Measurements from ENCODE around the gene PCNX4.

The PCNX4 gene

DNA sequence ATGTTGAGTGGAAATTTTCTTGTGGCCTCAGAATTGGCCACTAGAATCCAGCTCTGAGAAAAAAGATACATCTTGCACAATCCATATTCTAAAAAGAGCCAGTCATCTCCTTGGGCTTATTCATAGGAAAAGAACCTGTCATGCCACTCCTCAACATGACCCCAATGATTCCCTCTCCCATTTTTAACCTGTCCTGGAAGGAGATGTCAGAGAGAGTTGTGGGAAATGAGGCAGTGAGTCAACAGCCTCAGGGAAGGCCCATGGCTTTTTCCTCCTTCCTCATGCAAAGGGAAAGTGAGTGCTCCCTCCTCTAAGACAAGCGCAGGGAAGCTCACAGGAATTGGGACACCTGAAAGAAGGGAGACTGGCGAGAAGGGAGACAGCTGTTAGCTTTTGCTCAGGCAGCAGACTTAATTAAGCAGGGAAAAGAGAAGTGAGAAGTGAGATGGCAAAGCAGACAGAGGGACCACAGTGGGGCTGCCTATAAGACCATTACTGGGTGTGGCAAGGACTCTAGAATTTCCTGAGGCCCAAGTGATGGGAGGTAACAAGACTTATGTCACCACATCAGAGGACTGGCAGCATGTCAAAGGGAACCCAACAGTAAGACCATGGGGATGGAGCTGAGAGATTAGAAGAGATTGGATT is 83.7 kb downstream of the PCNX4 start:
- no peak for DNase-seq

DNA sequence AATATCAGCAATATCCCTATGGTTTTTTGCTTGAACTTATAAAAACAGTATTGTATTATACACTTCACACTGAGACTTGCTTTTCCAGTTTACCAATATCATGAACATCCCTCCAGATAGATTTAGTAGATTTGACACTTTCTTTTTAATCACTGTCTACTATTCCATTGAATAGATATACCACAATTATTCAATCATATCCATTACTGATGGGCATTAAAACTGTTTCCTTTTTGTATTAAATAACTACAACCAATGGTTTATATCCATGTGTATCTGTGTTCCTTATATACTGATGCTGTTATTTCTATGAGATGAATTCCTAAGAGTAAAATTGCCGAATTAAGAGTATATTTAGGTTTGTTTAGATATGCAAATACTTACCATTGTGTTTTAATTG is 86.4 kb downstream of the PCNX4 start:
- DNase-seq = no peak

DNA sequence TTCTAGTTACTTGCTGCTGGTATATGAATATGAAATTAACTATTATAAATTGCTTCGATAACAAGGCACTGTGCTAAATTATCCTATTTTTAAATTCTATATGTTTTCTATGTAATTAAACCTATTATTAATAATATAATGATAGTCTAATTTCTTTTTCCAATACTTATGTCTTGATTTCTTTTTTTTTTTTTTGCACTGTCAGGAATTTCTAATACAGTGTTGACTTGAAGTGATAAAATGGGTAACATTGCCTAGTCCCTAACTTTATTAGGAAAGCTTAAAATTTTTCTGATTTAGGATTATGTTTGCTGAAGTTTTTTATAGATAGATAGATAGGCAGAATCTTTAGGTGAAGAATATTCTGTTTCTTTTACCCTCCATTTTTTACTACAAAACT is 87.1 kb downstream of the PCNX4 start:
- DNase-seq = no peak

DNA sequence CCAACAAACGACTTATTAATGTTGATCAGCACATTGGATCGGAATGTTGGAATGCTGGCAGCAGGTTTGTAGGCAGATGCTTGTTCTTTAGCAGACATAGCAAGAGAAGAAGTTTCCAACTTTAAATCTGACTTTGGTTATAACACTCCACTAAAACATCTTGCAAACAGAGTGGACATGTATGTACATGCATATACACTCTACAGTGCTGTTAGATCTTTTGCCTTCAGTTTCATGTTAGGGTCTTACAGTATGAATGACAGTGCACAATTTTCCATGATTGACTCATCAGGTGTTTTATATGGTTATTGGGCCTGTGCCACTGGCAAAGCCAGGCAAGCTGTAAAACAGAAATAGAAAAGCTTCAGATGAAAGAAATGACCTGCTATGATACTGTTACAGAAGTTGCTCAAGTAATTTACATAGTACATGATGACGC is 87.7 kb downstream of the PCNX4 start:
- DNase-seq = no peak

DNA sequence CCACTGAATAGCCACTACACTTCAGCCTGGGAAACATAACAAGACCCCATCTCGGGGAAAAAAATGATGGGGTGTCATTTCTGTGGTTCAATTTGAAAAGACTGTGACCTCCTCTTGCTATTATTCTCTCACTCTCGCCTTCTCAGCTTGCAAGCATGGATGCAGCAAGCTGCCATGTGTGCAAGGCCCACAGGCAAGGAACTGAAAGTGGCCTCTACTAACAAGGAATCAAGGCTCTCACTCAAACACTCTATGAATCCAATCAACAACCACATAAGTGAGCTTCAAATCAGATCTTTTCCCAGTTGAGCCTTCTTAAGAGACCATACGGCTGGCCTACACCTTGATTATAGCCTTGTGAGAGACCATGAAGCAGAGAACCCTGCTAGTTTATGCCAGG is 91.4 kb downstream of the PCNX4 start:
- DNase-seq = no peak

DNA sequence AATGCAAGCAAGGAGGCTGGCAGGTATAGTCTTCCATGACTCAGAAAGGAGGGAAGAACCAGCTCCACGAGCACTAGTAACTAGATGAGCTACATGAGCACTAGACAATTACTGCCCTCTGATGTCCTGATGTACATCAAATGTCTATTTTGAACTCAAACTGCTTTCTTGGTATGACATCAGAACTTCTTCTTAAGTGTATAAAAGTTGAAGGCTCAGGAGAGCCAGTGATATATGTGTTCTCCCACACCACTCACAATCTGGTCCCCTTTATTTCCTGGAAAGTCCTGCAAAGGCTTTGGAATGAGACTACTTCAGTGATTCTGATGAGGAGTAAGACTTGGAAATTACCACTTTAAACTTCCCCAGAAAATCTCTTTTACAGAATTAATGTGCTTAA is 92.0 kb downstream of the PCNX4 start:
- no peak for DNase-seq

DNA sequence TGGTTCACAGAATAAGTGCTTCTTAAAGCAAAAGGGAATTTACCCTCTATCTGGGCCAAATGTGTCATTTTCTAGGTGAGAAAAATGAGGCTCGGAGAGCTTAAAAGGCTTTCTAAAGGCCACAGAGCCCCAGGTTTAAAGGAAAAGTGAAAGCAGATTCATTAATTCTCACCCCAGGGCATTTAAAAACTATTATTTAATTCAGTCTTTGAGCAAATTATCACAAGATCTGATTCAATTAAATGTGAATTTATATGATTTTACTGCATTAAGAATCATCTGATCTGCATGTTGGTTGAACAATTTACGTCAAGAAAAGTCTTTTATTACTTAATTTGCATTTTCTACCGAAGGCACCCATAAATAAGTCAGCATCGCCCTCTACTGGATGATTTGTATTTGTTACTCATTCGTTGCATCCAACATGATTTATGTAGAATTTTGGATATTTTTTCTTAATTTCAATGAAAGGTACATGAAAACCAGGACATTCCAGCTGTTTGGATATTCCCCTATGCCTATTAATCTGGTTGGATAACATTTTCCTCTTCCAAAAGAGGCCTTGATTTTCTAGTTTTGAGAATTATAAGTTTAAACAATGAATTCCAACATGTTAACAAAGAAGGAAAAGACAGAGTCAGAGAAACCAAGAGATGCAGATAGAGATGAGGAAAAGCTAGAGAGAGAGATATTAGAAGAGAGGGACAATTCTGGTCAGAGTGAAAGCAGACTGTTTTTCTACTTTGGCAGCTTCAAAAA is 92.6 kb downstream of the PCNX4 start:
- DNase-seq = peak; percentile 64

DNA sequence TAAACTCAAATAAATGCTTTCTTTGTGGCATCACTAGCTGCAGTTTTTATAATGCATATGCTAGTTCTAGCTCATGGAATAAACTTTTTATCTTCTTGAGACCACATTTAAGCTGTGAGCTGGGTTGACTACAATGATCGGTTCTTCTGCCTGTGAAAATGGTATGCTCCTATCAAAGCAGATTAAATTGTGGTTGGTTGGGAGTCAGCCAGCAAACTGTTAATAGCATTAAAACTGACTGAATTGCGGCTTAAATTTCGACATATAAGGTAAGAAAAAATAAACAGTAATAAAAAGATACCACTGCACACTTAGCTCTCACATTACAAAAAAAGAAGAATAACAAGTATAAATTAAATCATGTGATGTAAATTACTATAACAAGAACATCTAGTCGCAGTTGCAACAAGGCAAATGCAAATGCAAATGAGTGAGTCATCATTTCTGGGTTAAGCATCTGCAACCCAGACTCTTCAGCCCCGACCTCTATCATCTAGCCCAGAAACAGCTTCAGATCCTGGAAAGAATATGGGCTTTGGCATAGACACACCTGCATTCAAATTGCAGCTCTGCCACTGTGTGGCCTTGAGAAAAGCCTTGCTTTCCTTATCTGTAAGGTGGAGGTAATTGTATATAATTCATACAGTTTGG is 93.3 kb downstream of the PCNX4 start:
- DNase-seq = no peak

DNA sequence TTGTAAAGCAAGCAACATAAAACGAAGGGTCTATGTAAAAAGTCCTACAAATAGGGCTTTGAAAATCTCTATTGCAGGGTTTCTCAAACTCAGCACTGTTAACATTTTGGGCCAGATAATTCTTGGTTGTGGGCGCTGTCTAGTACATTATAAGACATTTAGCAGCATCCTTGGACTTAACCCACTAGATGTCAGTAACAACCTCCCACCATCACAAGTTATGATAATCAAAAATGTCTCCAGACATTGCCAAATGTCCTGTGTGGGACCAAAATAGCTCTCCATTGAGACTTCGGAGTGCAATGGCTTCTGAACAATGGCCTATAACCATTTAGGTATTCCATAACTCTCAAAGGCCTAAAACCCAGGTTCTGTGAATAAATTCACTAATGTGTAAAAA is 96.4 kb downstream of the PCNX4 start:
- no peak for DNase-seq

DNA sequence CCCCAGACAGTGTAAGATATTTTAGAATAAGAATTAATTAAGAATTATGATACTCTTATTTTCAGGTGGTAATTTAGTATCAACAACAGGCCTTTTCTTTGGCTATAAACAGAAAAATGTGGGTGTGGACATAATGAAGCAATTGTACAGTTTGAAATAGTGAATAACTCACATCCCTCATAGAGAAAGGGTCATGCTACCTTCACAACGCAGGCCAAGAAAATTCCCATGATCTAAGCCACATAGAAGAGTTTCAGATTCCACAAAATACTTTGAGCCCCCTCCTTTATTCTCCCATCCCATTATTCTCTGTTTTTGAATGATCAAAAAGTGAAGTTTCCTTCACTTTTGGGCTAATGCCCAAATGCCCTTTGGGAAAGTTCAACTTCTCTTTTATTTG is 97.0 kb downstream of the PCNX4 start:
- DNase-seq = no peak

DNA sequence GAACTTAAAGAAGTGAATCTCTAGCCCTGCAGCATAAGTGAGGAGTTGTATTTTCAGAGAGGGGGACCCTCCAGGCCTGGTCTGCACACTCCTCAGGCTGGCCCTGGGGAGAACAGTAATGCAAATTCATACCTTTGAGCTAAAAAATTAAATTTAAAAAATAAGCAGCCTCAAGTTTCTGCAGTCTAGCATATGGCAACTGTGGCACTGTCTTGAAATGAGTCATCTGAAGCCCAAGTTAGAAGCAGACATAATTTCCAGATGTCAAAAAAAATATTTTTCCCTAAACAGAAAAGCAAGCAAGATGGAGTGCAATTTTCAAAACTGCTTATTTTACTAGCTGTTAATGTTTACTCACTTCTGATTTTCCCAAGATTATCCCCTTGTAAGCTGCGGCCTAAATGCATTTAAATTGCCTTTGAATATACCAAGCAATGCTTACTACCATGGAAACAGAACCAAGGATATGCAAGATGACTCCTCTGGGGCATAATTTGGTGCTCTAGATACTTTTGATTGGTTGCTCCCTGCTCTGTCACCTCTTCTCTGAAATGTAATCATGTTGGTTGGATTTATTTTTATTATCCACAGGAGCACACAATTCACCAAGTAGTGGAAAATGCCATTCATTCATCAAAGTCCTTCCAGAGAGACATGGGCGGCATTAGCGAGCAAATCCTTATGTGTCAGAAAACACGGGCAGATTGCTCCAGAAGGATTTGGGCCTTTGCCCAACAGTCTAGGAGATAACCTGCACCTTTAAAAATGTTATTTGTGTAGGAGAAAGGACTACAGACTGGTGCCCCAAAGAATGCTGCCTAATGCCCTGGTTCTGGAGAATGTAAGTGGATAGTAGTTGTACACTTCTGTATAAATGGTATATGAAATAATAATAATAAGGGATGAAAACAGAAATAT is 98.5 kb downstream of the PCNX4 start:
- DNase-seq = no peak

DNA sequence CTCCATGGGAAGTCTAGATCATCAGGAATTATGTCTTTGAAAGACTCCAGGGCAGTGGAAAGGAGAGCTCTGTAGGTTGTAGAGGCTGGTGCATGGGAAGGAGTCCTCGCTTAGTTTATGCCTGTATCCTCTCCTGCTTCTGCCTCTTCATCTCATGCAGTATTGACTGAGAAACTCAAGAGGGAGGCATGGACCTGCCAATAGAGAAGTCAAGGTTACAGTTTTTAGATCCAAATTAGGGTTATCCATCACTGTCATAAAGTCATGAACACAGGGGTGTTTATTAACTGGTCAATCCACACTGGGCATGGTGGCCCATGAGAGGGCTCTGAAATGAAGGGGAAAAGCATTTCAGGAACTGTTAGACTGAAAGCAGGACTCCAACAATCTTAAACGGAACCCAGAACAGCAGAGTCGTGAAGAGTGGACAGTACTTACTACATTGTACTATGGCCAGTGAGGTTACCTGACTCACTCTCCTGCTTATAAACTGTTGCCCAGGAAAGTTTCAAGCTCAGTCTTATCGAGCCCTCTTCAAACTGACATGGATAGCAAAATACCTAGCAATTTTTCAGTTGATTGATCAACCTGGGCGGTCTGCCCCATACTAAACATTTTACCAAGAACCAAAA is 103.6 kb downstream of the PCNX4 start:
- no peak for DNase-seq

DNA sequence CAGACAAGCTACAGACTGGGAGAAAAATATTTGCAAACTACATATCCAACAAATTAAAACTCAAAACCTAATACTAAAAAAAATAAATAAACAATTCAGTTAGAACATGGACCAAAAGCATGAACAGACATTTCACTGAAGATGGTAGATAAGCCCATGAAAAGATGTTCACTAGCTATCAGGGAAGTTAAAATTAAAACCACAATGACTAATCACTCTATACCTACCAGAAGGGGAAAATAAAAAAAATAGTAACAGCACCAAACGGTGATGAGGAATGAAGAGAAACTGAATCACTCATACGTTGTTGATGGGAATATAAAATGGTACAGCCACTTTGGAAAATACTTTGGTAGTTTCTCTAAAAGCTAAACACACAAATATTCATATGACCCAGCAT is 104.6 kb downstream of the PCNX4 start:
- no peak for DNase-seq

DNA sequence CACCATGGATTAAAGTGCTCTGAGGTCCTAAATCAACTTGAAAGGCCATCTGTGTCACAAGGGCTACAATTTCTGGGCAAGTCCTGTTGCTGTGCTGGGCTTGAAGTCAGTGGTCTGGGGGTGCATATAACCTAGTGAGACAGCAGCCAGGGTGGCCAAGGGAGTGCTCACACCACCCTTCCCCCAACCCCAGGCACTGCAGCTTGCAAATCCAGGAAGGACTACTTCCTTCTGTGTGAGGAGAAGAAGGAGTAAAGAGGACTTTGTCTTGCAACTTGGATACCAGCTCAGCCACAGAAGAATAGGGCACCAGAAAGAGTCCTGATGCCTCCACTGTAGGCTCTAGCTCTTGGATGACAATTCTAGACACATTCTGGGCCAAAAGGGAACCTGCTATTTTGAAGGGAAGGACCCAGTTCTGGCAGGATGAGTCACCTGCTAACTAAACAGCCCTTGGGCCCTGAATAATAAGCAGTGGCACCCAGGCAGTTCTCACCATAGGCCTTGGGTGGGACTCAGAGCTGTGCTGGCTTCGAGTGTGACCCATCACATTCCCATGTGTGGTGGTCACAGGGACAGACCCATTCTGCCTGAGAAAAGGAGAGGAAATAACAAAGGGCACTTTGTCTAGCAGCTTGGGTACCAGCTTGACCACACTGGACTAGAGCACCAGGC is 106.0 kb downstream of the PCNX4 start:
- no peak for DNase-seq

DNA sequence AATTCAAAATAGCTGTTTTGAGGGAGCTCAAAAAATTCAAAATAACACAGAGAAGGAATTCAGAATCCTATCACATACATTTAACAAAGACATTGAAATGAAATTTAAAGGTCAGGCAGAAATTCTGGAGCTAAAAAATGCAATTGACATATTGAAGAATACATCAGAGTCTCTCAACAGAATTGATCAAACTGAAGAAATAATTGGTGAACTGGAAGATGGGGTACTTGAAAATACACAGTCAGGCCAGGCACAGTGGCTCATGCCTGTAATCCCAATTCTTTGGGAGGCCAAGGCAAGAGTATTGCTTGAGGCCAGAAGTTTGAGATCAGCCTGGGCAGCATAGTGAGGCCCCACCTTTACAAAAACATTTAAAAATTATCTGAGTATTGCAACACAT is 107.6 kb downstream of the PCNX4 start:
- DNase-seq = no peak

DNA sequence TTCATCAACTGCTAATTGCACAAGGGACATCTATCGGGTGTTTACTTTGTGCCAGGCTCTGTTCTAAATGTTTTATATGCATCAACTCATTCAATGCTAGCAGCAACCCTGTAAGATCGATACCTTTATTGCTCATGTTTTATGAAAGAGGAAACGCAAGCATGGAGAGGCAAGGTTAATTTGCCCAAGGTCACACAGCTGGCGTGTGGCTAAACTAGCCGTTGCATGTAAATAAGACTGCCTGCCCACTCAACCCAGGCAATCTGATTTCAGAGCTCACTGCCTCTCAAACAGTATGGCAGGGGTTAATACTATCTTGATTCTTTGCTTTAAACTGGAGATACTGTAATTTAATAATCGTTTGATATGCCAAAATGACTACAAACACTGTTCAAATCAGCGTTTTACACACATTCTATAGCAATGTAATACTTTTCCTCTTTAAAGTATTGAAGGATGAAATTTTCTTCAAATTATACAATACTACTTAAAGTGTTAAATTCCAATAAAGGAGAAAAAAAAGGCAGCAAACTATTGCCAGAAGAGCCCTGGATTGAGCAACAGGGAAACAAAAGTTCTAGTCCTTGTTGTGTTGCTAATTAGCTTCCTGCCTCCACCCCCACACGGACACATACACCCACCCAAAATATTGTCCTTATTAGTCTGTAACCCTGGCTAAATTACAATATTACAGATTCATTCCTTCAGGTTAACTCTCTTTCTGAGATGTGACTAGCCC is 112.5 kb downstream of the PCNX4 start:
- DNase-seq = no peak

DNA sequence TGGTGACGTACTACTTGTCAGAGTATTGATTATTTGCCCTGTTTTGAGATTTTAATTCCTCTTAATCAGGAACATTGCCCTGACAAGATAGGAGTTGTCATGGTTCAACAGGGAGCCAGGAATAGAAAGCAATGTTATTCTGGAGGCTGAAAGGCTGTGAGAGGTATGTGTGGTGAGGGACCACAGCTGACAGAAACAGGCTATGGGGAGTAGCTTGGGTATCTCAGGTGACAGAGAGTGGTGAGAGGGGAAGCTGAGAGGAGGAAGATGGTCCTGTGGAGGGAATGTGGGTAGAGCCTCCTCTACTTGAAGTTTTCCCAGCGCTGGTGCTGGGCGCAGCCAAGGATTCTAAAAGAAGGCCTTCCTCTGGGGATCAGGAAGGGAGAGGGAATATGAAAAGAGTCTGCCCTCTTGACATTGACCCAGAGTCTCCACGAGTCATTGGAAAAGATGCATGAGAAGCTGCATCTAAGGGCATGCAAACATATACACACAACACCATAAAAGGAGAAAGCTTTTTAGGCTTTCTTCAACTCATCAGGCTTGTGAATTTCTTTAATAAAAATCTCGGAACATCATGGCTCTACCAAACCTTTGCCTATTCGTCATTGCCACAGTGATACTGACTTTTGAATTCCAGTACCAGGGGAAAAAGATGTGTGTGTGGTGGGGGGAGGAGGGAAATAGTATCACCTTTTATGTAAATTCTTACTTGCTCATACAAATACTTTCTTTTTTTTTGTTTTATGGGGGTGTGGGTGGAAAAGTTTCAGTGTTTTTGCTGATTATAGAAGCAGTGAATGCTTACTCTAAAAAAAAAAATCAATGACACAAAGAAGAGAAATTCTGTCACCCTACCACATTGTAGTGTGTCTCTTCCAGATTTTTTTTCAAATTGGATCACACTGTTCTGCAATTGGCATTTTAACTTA is 113.4 kb downstream of the PCNX4 start:
- DNase-seq = no peak

DNA sequence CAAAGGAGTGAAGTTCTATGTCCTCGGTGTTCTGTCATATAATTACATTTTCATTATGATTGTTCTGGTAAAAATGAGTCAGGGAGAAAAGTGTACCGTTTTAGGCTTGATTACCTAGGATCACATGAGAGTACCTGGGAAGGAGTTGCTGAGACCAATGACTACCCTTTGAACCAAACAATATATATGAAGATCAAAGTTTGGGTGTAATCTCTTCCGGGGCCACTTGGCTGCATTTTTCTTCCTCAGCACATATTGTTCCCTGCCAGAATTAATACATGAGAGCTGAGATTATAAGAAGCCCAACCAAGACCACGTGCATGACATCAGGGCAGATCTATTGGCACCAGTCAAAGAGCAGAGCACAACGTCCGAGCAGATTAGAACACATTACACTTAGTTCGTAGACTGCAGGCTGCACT is 114.5 kb downstream of the PCNX4 start:
- no peak for DNase-seq

DNA sequence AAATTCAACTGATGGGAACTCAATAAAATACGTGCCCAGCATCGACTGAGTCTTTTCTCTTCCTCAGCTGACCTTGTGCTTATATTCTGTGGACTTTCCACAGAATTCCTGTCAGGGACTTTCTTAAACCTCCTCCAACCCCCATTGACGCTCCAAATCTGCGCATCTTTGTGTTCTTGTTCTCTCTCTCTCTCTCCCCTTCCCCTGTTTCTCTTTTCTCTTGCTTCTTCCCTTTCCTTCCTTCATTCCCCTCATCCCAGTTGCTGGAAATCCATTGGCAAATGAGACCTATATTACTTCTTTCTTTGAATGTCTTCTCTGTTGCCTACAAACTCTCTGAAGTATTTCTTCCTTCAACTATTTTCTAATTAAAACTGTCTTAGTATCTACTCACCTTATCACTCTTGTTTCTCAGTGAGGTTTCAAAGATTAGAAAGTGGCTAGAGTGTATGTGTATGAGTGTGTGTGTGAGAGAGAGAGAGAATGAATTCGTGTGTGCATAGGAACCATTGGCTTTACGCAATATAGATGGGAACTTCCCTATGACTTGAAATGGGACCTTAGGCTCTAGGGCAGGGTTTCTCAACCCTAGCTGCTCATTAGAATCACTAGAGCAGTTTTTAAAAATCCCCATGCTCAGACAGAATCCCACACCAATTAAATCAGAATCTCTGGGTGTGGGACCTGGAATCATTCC is 115.3 kb downstream of the PCNX4 start:
- no peak for DNase-seq

DNA sequence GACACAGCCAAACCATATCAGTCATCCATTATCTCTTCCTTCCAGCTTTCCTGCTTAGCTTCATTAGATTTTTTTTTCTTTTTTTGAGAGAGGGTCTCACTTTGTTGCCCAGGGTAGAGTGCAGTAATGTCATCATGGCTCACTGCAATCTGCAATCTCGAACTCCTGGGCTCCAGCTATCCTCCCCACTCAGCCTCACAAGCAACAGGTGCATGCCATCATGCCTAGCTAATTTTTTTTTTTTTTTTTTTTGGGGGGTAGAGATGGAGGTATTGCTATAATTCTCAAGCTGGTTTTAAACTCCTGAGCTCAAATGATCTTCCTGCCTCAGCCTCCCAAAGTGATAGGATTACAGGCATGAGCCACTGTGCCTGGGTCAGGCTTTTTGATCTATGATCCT is 119.0 kb downstream of the PCNX4 start:
- DNase-seq = no peak

Data from NCI-H1105 (cell line).